GM12892 (cell line): ENCODE data around the gene USP53.
A peak's percentile ranks its signal among the peaks of the same experiment; 100 is the strongest.
"Not testable (repeated sequence)": the region's sequence is repeated elsewhere in the genome, so short reads cannot be mapped to it uniquely, and the experiment has no call there.

Experiments
- DNase-seq: peaks from one replicate; pipeline ENCODE4 v3.0.0; 2011; ENCODE audit not compliant: insufficient read length
- FAIRE-seq: peaks from 2 replicates; lab custom pipeline; 2011; peaks lifted over from hg19 to GRCh38; lab: Jason Lieb, UNC
- POLR2A ChIP-seq: IDR thresholded peaks from 2 replicates; pipeline ENCODE4 v1.6.1; 2011; ENCODE audit warnings: low read depth, low read length, control low read depth
- POLR2AphosphoS5 ChIP-seq: IDR thresholded peaks from 2 replicates; pipeline ENCODE4 v1.6.1; 2011; ENCODE audit warnings: low read depth, low read length, control low read depth
- TAF1 ChIP-seq: IDR thresholded peaks from 2 replicates; pipeline ENCODE4 v1.6.1; 2011; ENCODE audit warnings: low read depth, mild to moderate bottlenecking, control low read depth, low read length, borderline replicate concordance

USP53 gene

GRCh38 chr4:119231491-119231890 is 19.0 kb downstream of the USP53 start:
- no peak for FAIRE-seq
- no peak for DNase-seq
- no peak for TF ChIP-seq POLR2AphosphoS5
- TF ChIP-seq POLR2A: no peak
- TF ChIP-seq TAF1: no peak

- TF ChIP-seq POLR2A (no peak), POLR2AphosphoS5 (no peak), TAF1 (no peak)
- DNase-seq (no peak), FAIRE-seq (no peak)
Observed at GRCh38 chr4:119232286-119232685, 19.8 kb downstream of the USP53 start.

GRCh38 chr4:119233191-119233590 is 20.7 kb downstream of the USP53 start:
- DNase-seq (no peak), FAIRE-seq (no peak)

GRCh38 chr4:119233750-119234149 is 21.2 kb downstream of the USP53 start:
- TF ChIP-seq TAF1: no peak
- TF ChIP-seq POLR2A: no peak
- no peak for TF ChIP-seq POLR2AphosphoS5
- FAIRE-seq (peak; percentile 33), DNase-seq (no peak)

More at GRCh38 chr4:119233191-119233590, 20.7 kb downstream of the USP53 start:
- no peak for TF ChIP-seq POLR2AphosphoS5
- no peak for TF ChIP-seq POLR2A
- no peak for TF ChIP-seq TAF1

- TF ChIP-seq POLR2A (no peak), TAF1 (no peak), POLR2AphosphoS5 (no peak)
- FAIRE-seq (no peak), DNase-seq (no peak)
Observed at GRCh38 chr4:119237201-119237600, 24.7 kb downstream of the USP53 start.

- FAIRE-seq (no peak), DNase-seq (no peak)
- TF ChIP-seq TAF1 (no peak), POLR2A (no peak), POLR2AphosphoS5 (no peak)
Observed at GRCh38 chr4:119237642-119238041, 25.1 kb downstream of the USP53 start.

- FAIRE-seq: peak; percentile 96
- TF ChIP-seq POLR2A (no peak), POLR2AphosphoS5 (no peak), TAF1 (no peak)
- peak; percentile 13 for DNase-seq
Observed at GRCh38 chr4:119238068-119238722, 25.7 kb downstream of the USP53 start.

GRCh38 chr4:119240128-119240527 is 27.6 kb downstream of the USP53 start:
- TF ChIP-seq POLR2AphosphoS5: no peak
- no peak for TF ChIP-seq TAF1
- no peak for TF ChIP-seq POLR2A
- DNase-seq (no peak), FAIRE-seq (no peak)

- no peak for DNase-seq
- no peak for FAIRE-seq
- TF ChIP-seq POLR2AphosphoS5 (no peak), POLR2A (no peak), TAF1 (no peak)
Observed at GRCh38 chr4:119240568-119240967, 28.1 kb downstream of the USP53 start.

GRCh38 chr4:119242417-119242816 is 29.9 kb downstream of the USP53 start:
- FAIRE-seq (no peak), DNase-seq (no peak)
- no peak for TF ChIP-seq TAF1
- no peak for TF ChIP-seq POLR2A
- TF ChIP-seq POLR2AphosphoS5: no peak

GRCh38 chr4:119243868-119244267 is 31.4 kb downstream of the USP53 start:
- FAIRE-seq (no peak), DNase-seq (no peak)
- TF ChIP-seq POLR2A: no peak
- no peak for TF ChIP-seq TAF1
- no peak for TF ChIP-seq POLR2AphosphoS5

GRCh38 chr4:119244344-119244743 is 31.8 kb downstream of the USP53 start:
- FAIRE-seq (peak; percentile 67), DNase-seq (no peak)
- TF ChIP-seq TAF1 (no peak), POLR2A (no peak), POLR2AphosphoS5 (no peak)

- DNase-seq (no peak), FAIRE-seq (no peak)
- TF ChIP-seq TAF1: no peak
- no peak for TF ChIP-seq POLR2A
- TF ChIP-seq POLR2AphosphoS5: no peak
Observed at GRCh38 chr4:119244832-119245231, 32.3 kb downstream of the USP53 start.

- FAIRE-seq (no peak), DNase-seq (no peak)
- TF ChIP-seq POLR2AphosphoS5 (no peak), POLR2A (no peak), TAF1 (no peak)
Observed at GRCh38 chr4:119246177-119246733, 33.7 kb downstream of the USP53 start.

GRCh38 chr4:119251037-119251436 is 38.5 kb downstream of the USP53 start:
- FAIRE-seq, DNase-seq: not testable (repeated sequence)

- not testable (repeated sequence) for DNase-seq, FAIRE-seq
Observed at GRCh38 chr4:119255223-119255622, 42.7 kb downstream of the USP53 start.
